ENCODE measurements around the gene CAV1.
A peak's percentile ranks its signal among the peaks of the same experiment; 100 is the strongest.

Gene CAV1

GRCh38 chr7:116538138-116538537 is 13.3 kb downstream of the CAV1 start:
- Histone ChIP-seq H3K36me3 (replicated peaks in 1 of 2; ENCODE audit: control insufficient read depth in 2 of 2, insufficient read depth in 2 of 2, low read length in 2 of 2) (no peaks in the 10 kb centered on the region), H2BK120ac (ENCODE audit: low read depth, low read length) (no peak overlapping the region)
- no CpG with 5 or more reads among the region's 2 CpGs for WGBS, 2 donors (ENCODE audit: extremely low coverage in 2 of 2, insufficient read length in 2 of 2, insufficient replicate concordance in 1 of 2)

GRCh38 chr7:116539879-116540278 is 15.0 kb downstream of the CAV1 start:
- WGBS, 2 donors (ENCODE audit: extremely low coverage in 2 of 2, insufficient read length in 2 of 2, insufficient replicate concordance in 1 of 2), result no CpG with 5 or more reads among the region's 3 CpGs
- Histone ChIP-seq H3K27me3 (ENCODE audit: control insufficient read depth in 3 of 3, insufficient read depth in 3 of 3, low read depth in 1 of 3, low read length in 3 of 3) (no peaks in the 10 kb centered on the region), H4K91ac (ENCODE audit: low read depth, low read length, poor library complexity) (no peak overlapping the region), H3K23ac (ENCODE audit: low read depth, low read length, poor library complexity) (no peak overlapping the region), H3K14ac (ENCODE audit: low read length) (no peak overlapping the region), H2BK5ac (ENCODE audit: low read length) (no peak overlapping the region), H3K79me1 (ENCODE audit: low read depth, low read length) (no peaks in the 10 kb centered on the region), H3K4me3 (ENCODE audit: low read length in 2 of 2) (no peak overlapping the region), H2BK12ac (ENCODE audit: low read length) (no peak overlapping the region), H4K8ac (ENCODE audit: low read depth, low read length) (no peak overlapping the region), H3K4ac (ENCODE audit: low read length) (no peak overlapping the region), H2BK120ac (ENCODE audit: low read depth, low read length) (no peak overlapping the region), H3K9ac (ENCODE audit: low read depth, low read length, poor library complexity) (no peak overlapping the region), H3K4me1 (ENCODE audit: control insufficient read depth in 2 of 2, insufficient read depth in 1 of 2, low read depth in 1 of 2, low read length in 2 of 2) (no peaks in the 10 kb centered on the region), H3K9me3 (replicated peaks in 1 of 2; ENCODE audit: control insufficient read depth in 2 of 2, insufficient read depth in 1 of 2, low read depth in 1 of 2, low read length in 2 of 2) (no peaks in the 10 kb centered on the region), H3K4me2 (ENCODE audit: insufficient read depth, low read length, poor library complexity, severe bottlenecking) (no peak overlapping the region), H2AFZ (ENCODE audit: low read length) (no peak overlapping the region), H3K18ac (ENCODE audit: low read length) (no peak overlapping the region), H2AK5ac (ENCODE audit: low read depth, low read length) (no peak overlapping the region), H3K36me3 (replicated peaks in 1 of 2; ENCODE audit: control insufficient read depth in 2 of 2, insufficient read depth in 2 of 2, low read length in 2 of 2) (no peaks in the 10 kb centered on the region), H3K27ac (replicated peaks; ENCODE audit: low read length) (no peak overlapping the region), H2BK15ac (ENCODE audit: low read length) (no peak overlapping the region)
- no peak for DNase-seq (ENCODE audit: low spot score)

More at GRCh38 chr7:116538138-116538537, 13.3 kb downstream of the CAV1 start:
- Histone ChIP-seq H3K27me3 (ENCODE audit: control insufficient read depth in 3 of 3, insufficient read depth in 3 of 3, low read depth in 1 of 3, low read length in 3 of 3) (no peaks in the 10 kb centered on the region), H3K23ac (ENCODE audit: low read depth, low read length, poor library complexity) (no peak overlapping the region), H2BK15ac (ENCODE audit: low read length) (no peak overlapping the region), H2AFZ (ENCODE audit: low read length) (no peak overlapping the region), H4K91ac (ENCODE audit: low read depth, low read length, poor library complexity) (no peak overlapping the region), H3K18ac (ENCODE audit: low read length) (no peak overlapping the region), H3K4me2 (ENCODE audit: insufficient read depth, low read length, poor library complexity, severe bottlenecking) (no peak overlapping the region), H3K79me1 (ENCODE audit: low read depth, low read length) (no peaks in the 10 kb centered on the region), H3K14ac (ENCODE audit: low read length) (no peak overlapping the region), H3K9ac (ENCODE audit: low read depth, low read length, poor library complexity) (no peak overlapping the region), H3K27ac (replicated peaks; ENCODE audit: low read length) (no peak overlapping the region), H3K4me3 (ENCODE audit: low read length in 2 of 2) (no peak overlapping the region), H4K8ac (ENCODE audit: low read depth, low read length) (no peak overlapping the region), H2BK5ac (ENCODE audit: low read length) (no peak overlapping the region), H3K9me3 (replicated peaks in 1 of 2; ENCODE audit: control insufficient read depth in 2 of 2, insufficient read depth in 1 of 2, low read depth in 1 of 2, low read length in 2 of 2) (no peaks in the 10 kb centered on the region), H3K4me1 (ENCODE audit: control insufficient read depth in 2 of 2, insufficient read depth in 1 of 2, low read depth in 1 of 2, low read length in 2 of 2) (no peaks in the 10 kb centered on the region), H3K4ac (ENCODE audit: low read length) (no peak overlapping the region), H2BK12ac (ENCODE audit: low read length) (no peak overlapping the region), H2AK5ac (ENCODE audit: low read depth, low read length) (no peak overlapping the region)
- DNase-seq (ENCODE audit: low spot score), result no peak

GRCh38 chr7:116540743-116541142 is 15.9 kb downstream of the CAV1 start:
- Histone ChIP-seq H3K18ac (ENCODE audit: low read length) (no peak overlapping the region), H3K9me3 (replicated peaks in 1 of 2; ENCODE audit: control insufficient read depth in 2 of 2, insufficient read depth in 1 of 2, low read depth in 1 of 2, low read length in 2 of 2) (no peaks in the 10 kb centered on the region), H3K9ac (ENCODE audit: low read depth, low read length, poor library complexity) (no peak overlapping the region), H2AK5ac (ENCODE audit: low read depth, low read length) (no peak overlapping the region), H3K79me1 (ENCODE audit: low read depth, low read length) (no peaks in the 10 kb centered on the region), H2BK5ac (ENCODE audit: low read length) (no peak overlapping the region), H3K4me3 (ENCODE audit: low read length in 2 of 2) (no peak overlapping the region), H3K36me3 (replicated peaks in 1 of 2; ENCODE audit: control insufficient read depth in 2 of 2, insufficient read depth in 2 of 2, low read length in 2 of 2) (no peaks in the 10 kb centered on the region), H4K91ac (ENCODE audit: low read depth, low read length, poor library complexity) (no peak overlapping the region), H3K4me1 (ENCODE audit: control insufficient read depth in 2 of 2, insufficient read depth in 1 of 2, low read depth in 1 of 2, low read length in 2 of 2) (no peaks in the 10 kb centered on the region), H4K8ac (ENCODE audit: low read depth, low read length) (no peak overlapping the region), H2AFZ (ENCODE audit: low read length) (no peak overlapping the region), H3K4me2 (ENCODE audit: insufficient read depth, low read length, poor library complexity, severe bottlenecking) (no peak overlapping the region), H3K23ac (ENCODE audit: low read depth, low read length, poor library complexity) (no peak overlapping the region), H2BK12ac (ENCODE audit: low read length) (no peak overlapping the region), H3K27ac (replicated peaks; ENCODE audit: low read length) (no peak overlapping the region), H2BK15ac (ENCODE audit: low read length) (no peak overlapping the region), H2BK120ac (ENCODE audit: low read depth, low read length) (no peak overlapping the region), H3K4ac (ENCODE audit: low read length) (no peak overlapping the region), H3K27me3 (ENCODE audit: control insufficient read depth in 3 of 3, insufficient read depth in 3 of 3, low read depth in 1 of 3, low read length in 3 of 3) (no peaks in the 10 kb centered on the region), H3K14ac (ENCODE audit: low read length) (no peak overlapping the region)
- no peak for DNase-seq (ENCODE audit: low spot score)

GRCh38 chr7:116541951-116542350 is 17.1 kb downstream of the CAV1 start:
- Histone ChIP-seq H3K27me3 (ENCODE audit: control insufficient read depth in 3 of 3, insufficient read depth in 3 of 3, low read depth in 1 of 3, low read length in 3 of 3) (no peaks in the 10 kb centered on the region), H3K18ac (ENCODE audit: low read length) (no peak overlapping the region), H3K36me3 (replicated peaks in 1 of 2; ENCODE audit: control insufficient read depth in 2 of 2, insufficient read depth in 2 of 2, low read length in 2 of 2) (no peaks in the 10 kb centered on the region), H3K4me1 (ENCODE audit: control insufficient read depth in 2 of 2, insufficient read depth in 1 of 2, low read depth in 1 of 2, low read length in 2 of 2) (no peaks in the 10 kb centered on the region), H3K9me3 (replicated peaks in 1 of 2; ENCODE audit: control insufficient read depth in 2 of 2, insufficient read depth in 1 of 2, low read depth in 1 of 2, low read length in 2 of 2) (no peaks in the 10 kb centered on the region), H3K79me1 (ENCODE audit: low read depth, low read length) (no peaks in the 10 kb centered on the region), H3K14ac (ENCODE audit: low read length) (no peak overlapping the region), H2BK5ac (ENCODE audit: low read length) (no peak overlapping the region), H4K8ac (ENCODE audit: low read depth, low read length) (no peak overlapping the region), H3K9ac (ENCODE audit: low read depth, low read length, poor library complexity) (no peak overlapping the region), H2BK15ac (ENCODE audit: low read length) (no peak overlapping the region), H4K91ac (ENCODE audit: low read depth, low read length, poor library complexity) (no peak overlapping the region), H3K4me3 (ENCODE audit: low read length in 2 of 2) (no peak overlapping the region), H3K4me2 (ENCODE audit: insufficient read depth, low read length, poor library complexity, severe bottlenecking) (no peak overlapping the region), H3K27ac (replicated peaks; ENCODE audit: low read length) (no peak overlapping the region), H2BK120ac (ENCODE audit: low read depth, low read length) (no peak overlapping the region), H3K23ac (ENCODE audit: low read depth, low read length, poor library complexity) (no peak overlapping the region), H3K4ac (ENCODE audit: low read length) (no peak overlapping the region), H2AFZ (ENCODE audit: low read length) (peak overlapping the region; percentile 50), H2AK5ac (ENCODE audit: low read depth, low read length) (no peak overlapping the region), H2BK12ac (ENCODE audit: low read length) (no peak overlapping the region)
- no peak for DNase-seq (ENCODE audit: low spot score)
- no CpG with 5 or more reads among the region's 3 CpGs for WGBS, 2 donors (ENCODE audit: extremely low coverage in 2 of 2, insufficient read length in 2 of 2, insufficient replicate concordance in 1 of 2)

Measured in neuronal stem cell (in vitro differentiated cells).